ENCODE data around the gene TINAGL1.

The TINAGL1 gene

DNA sequence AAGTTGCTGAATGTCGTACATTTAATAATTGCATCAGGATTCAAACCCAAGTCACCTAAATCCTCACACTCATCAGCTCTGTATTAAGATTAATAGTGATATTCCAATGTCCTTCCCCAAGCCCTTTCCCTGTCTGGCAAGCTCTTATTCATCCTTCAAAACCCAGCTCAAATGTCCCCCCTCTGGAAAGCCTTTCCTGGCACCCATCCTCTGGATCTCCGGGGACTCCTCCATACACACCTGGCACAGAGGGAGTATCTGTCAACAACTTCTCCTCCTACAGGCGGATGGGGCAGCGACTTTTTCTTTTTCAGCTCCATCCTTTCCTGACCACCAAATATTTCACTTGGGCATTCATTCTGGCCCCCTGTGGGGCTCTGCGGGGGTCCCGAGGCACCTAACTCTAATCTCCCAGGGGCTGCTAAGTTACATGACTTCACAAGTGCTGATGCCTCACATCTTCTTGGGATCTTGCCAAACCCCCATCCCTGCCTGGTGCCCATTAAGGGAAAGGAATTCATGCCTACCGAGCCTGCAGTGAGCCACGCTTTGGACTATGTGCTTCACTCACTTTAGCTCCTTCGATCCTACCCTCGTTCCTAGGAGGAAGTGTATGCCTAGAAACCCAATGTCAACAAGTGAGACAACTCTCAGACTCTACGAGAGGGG, 15.2 kb downstream of the TINAGL1 start:
- DNase-seq (ENCODE audit: low spot score in 2 of 2) (no peak), ATAC-seq (replicated peaks; ENCODE audit: extremely low read depth, poor library complexity, severe bottlenecking) (no peak)
- Mint-ChIP-seq H3K4me3 (no peak overlapping the region), H3K27ac (ENCODE audit: low read depth) (no peak overlapping the region), H3K9me3 (no peaks in the 10 kb centered on the region), H3K36me3 (ENCODE audit: insufficient read depth) (no peaks in the 10 kb centered on the region), H3K4me1 (no peaks in the 10 kb centered on the region), H3K27me3 (peaks cover 35% of the 10 kb centered on the region)

DNA sequence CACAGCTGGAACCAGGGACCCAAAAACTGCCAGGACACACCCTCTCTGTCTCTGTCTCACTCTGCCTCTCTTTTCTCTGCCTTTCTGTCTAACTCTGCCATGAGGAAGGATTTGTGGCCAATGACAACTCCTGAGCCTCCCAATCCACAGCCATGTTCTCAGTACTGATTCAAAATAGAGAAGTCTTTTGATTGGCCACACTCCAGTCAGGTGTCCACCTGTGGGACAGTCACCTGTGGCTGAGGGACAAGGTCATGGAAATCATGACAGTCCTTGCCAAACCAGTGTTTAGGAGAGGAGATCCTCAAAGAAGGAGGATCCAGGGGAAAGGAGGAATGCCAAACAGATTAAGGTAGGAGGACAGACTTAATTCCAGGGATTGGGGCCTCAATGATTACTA, 15.8 kb downstream of the TINAGL1 start:
- Mint-ChIP-seq H3K27me3 (peaks cover 35% of the 10 kb centered on the region), H3K36me3 (ENCODE audit: insufficient read depth) (no peaks in the 10 kb centered on the region), H3K4me3 (no peak overlapping the region), H3K9me3 (no peaks in the 10 kb centered on the region), H3K4me1 (no peaks in the 10 kb centered on the region), H3K27ac (ENCODE audit: low read depth) (no peak overlapping the region)
- DNase-seq (ENCODE audit: low spot score in 2 of 2) (no peak), ATAC-seq (replicated peaks; ENCODE audit: extremely low read depth, poor library complexity, severe bottlenecking) (no peak)

DNA sequence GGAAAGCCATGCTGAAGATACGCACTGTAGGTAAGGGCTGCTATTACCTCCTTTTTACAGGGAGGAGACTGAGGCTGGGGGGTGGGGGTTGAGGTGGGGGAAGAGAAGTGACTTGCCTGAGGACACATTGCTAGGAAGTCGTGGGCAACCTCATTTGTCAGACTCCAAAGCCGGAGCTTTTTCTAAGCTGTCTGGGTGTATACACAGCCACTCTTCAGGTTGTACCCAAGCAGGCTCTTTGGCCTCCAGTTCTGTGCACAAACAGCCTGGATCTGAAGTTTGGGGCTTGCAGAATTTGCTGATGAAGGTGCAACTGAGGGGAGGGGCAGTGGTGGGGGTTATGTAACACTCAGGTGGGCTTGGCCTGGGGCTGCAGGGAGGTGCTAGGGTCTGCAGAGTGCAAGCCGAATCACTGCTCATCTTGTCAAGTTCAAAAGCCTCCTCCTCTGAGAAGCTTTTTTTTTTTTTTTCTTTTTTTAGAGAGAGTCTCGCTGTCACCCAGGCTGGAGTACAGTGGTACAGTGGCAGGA, 16.9 kb downstream of the TINAGL1 start:
- H3K4me1 Mint-ChIP-seq = no peaks in the 10 kb centered on the region
- no peak overlapping the region for H3K27ac Mint-ChIP-seq (ENCODE audit: low read depth)
- H3K9me3 Mint-ChIP-seq = no peaks in the 10 kb centered on the region
- H3K4me3 Mint-ChIP-seq = no peak overlapping the region
- H3K36me3 Mint-ChIP-seq (ENCODE audit: insufficient read depth) = no peaks in the 10 kb centered on the region
- ATAC-seq (replicated peaks; ENCODE audit: extremely low read depth, poor library complexity, severe bottlenecking) (no peak), DNase-seq (ENCODE audit: low spot score in 2 of 2) (no peak)
- peaks cover 30% of the 10 kb centered on the region for H3K27me3 Mint-ChIP-seq

DNA sequence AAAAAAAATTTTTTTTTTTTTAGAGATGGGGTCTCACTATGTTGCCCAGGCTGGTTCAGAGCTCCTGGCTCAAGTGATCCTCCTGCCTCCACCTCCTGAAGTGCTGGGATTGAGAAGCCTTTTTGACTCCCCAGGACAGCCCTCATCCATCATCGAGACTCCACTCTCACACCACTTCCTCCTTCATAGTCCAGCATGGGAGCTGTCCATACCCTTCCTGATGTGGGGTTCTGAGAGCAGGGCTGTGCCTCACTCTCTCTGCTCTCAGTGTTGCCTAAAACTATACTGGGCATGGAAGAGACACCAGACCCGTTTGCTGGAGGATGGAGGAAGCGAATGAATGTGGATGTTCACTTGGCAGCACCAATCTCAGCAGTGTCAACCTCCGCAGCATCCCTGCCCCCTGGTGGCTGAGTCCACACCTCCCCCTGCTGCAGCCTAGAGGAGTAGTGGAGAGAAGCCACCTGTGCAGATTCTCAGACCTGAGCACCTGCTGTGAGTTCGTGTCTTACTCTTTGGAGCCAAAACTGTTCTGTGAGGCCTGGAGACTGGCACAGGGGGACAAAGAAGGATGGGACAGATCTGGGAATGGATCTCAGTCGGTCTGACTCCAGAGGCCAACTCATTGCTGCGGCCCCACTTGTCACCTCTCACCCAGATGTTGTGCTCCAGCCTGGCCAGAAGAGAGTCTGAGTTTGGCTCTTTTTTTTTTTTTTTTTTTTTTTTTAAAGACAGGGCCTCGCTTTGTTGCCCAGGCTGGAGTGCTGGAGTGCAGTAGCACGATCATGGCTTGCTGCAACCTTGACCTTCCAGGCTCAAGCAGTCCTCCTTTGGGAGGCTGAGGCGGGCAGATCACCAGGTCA, 17.7 kb downstream of the TINAGL1 start:
- DNase-seq (ENCODE audit: low spot score in 2 of 2) (peak; percentile 47 to 58), ATAC-seq (replicated peaks; ENCODE audit: extremely low read depth, poor library complexity, severe bottlenecking) (peak; percentile 70)
- H3K4me1 Mint-ChIP-seq = no peaks in the 10 kb centered on the region
- no peaks in the 10 kb centered on the region for H3K36me3 Mint-ChIP-seq (ENCODE audit: insufficient read depth)
- H3K4me3 Mint-ChIP-seq = no peak overlapping the region
- H3K27ac Mint-ChIP-seq (ENCODE audit: low read depth) = no peak overlapping the region
- peaks cover 27% of the 10 kb centered on the region for H3K27me3 Mint-ChIP-seq
- no peaks in the 10 kb centered on the region for H3K9me3 Mint-ChIP-seq

GRCh38 chr1:31595836-31596736, 19.8 kb downstream of the TINAGL1 start:
- no peaks in the 10 kb centered on the region for H3K36me3 Mint-ChIP-seq (ENCODE audit: insufficient read depth)
- peaks cover 11% of the 10 kb centered on the region for H3K27me3 Mint-ChIP-seq
- H3K4me3 Mint-ChIP-seq = no peak overlapping the region
- DNase-seq (ENCODE audit: low spot score in 2 of 2) (no peak), ATAC-seq (replicated peaks; ENCODE audit: extremely low read depth, poor library complexity, severe bottlenecking) (no peak)
- H3K27ac Mint-ChIP-seq (ENCODE audit: low read depth) = no peak overlapping the region
- H3K9me3 Mint-ChIP-seq = no peaks in the 10 kb centered on the region
- no peaks in the 10 kb centered on the region for H3K4me1 Mint-ChIP-seq

- H3K4me1 Mint-ChIP-seq = no peaks in the 10 kb centered on the region
- DNase-seq (ENCODE audit: low spot score in 2 of 2) (no peak), ATAC-seq (replicated peaks; ENCODE audit: extremely low read depth, poor library complexity, severe bottlenecking) (no peak)
- no peak overlapping the region for H3K4me3 Mint-ChIP-seq
- H3K36me3 Mint-ChIP-seq (ENCODE audit: insufficient read depth) = no peaks in the 10 kb centered on the region
- H3K27ac Mint-ChIP-seq (ENCODE audit: low read depth) = no peak overlapping the region
- H3K27me3 Mint-ChIP-seq = peaks cover 5% of the 10 kb centered on the region
- no peaks in the 10 kb centered on the region for H3K9me3 Mint-ChIP-seq
Observed at GRCh38 chr1:31596737-31597097, 20.4 kb downstream of the TINAGL1 start.

DNA sequence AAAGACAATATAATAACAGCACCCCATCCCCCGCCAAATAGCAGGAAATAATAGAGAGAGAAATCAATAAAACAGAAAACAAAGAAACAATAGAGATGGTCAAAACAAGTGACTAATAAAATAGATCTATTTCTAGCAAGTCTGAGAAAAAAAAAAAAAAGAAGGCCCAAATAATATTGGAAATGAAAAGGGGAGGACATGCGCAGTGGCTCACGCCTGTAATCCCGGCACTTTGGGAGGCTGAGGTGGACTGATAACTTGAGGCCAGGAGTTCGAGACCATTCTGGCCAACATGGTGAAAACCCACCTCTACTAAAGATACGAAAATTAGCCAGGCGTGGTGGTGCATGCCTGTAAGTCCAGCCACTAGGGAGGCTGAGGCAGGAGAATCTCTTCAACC, 22.7 kb downstream of the TINAGL1 start:
- no peaks in the 10 kb centered on the region for H3K27me3 Mint-ChIP-seq
- H3K4me3 Mint-ChIP-seq = no peak overlapping the region
- H3K27ac Mint-ChIP-seq (ENCODE audit: low read depth) = peak overlapping the region; percentile 43
- no peaks in the 10 kb centered on the region for H3K9me3 Mint-ChIP-seq
- DNase-seq (ENCODE audit: low spot score in 2 of 2) = no peak
- H3K4me1 Mint-ChIP-seq = no peaks in the 10 kb centered on the region
- ATAC-seq (replicated peaks; ENCODE audit: extremely low read depth, poor library complexity, severe bottlenecking) = no peak
- H3K36me3 Mint-ChIP-seq (ENCODE audit: insufficient read depth) = no peaks in the 10 kb centered on the region

DNA sequence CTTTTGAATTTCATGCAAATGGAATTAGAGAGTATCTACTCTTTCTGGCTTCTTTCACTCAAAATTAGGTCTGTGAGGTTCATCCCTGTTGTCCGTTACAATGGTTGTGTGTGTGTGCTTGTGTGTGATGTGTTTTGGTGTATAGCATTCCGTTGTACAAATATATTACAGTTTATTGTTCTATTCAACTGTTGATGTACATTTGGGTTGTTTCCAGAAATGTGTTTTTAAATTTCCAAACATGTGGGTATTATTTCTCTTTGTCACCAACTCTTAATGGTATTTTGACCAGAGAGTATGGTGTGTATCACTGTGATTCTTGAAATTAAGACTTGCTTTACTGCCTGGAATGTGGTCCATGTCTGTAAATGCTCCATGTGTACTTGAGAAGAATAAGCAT, 24.3 kb downstream of the TINAGL1 start:
- H3K4me3 Mint-ChIP-seq = no peak overlapping the region
- ATAC-seq (replicated peaks; ENCODE audit: extremely low read depth, poor library complexity, severe bottlenecking) (no peak), DNase-seq (ENCODE audit: low spot score in 2 of 2) (no peak)
- H3K27ac Mint-ChIP-seq (ENCODE audit: low read depth) = no peak overlapping the region
- H3K36me3 Mint-ChIP-seq (ENCODE audit: insufficient read depth) = no peaks in the 10 kb centered on the region
- no peaks in the 10 kb centered on the region for H3K9me3 Mint-ChIP-seq
- no peaks in the 10 kb centered on the region for H3K27me3 Mint-ChIP-seq
- no peaks in the 10 kb centered on the region for H3K4me1 Mint-ChIP-seq

DNA sequence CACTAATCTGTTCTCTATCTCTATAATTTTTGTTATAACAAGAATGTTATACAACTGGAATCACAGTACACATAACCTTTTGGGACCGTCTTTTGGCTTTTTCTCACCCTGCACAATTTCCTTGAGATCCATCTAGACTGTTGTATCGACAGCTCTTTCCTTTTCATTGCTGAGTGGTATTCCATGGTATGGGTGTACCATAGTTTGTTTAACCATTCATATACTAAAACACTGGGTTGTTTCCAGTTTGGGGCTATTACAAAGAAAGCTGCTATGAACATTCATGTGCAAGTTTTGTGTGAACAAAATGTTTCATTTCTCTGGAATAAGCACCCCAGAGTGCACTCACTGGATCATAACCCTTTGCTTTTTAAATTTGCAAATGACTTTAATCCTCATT, 25.8 kb downstream of the TINAGL1 start:
- no peaks in the 10 kb centered on the region for H3K4me1 Mint-ChIP-seq
- no peaks in the 10 kb centered on the region for H3K36me3 Mint-ChIP-seq (ENCODE audit: insufficient read depth)
- no peak overlapping the region for H3K27ac Mint-ChIP-seq (ENCODE audit: low read depth)
- no peaks in the 10 kb centered on the region for H3K9me3 Mint-ChIP-seq
- H3K4me3 Mint-ChIP-seq = no peak overlapping the region
- DNase-seq (ENCODE audit: low spot score in 2 of 2) (no peak), ATAC-seq (replicated peaks; ENCODE audit: extremely low read depth, poor library complexity, severe bottlenecking) (no peak)
- H3K27me3 Mint-ChIP-seq = no peaks in the 10 kb centered on the region

GRCh38 chr1:31605908-31606427, 29.7 kb downstream of the TINAGL1 start:
- Mint-ChIP-seq H3K4me1 (no peaks in the 10 kb centered on the region), H3K27ac (ENCODE audit: low read depth) (no peak overlapping the region), H3K36me3 (ENCODE audit: insufficient read depth) (no peaks in the 10 kb centered on the region), H3K27me3 (peaks cover 8% of the 10 kb centered on the region), H3K4me3 (no peak overlapping the region), H3K9me3 (no peaks in the 10 kb centered on the region)
- no peak for ATAC-seq (replicated peaks; ENCODE audit: extremely low read depth, poor library complexity, severe bottlenecking)
- DNase-seq (ENCODE audit: low spot score in 2 of 2) = no peak

- Mint-ChIP-seq H3K36me3 (ENCODE audit: insufficient read depth) (no peaks in the 10 kb centered on the region), H3K27me3 (peaks cover 8% of the 10 kb centered on the region), H3K9me3 (no peaks in the 10 kb centered on the region), H3K4me1 (no peaks in the 10 kb centered on the region), H3K4me3 (no peak overlapping the region), H3K27ac (ENCODE audit: low read depth) (no peak overlapping the region)
- DNase-seq (ENCODE audit: low spot score in 2 of 2) (no peak), ATAC-seq (replicated peaks; ENCODE audit: extremely low read depth, poor library complexity, severe bottlenecking) (no peak)
Observed at GRCh38 chr1:31607360-31607759, 31.0 kb downstream of the TINAGL1 start.

DNA sequence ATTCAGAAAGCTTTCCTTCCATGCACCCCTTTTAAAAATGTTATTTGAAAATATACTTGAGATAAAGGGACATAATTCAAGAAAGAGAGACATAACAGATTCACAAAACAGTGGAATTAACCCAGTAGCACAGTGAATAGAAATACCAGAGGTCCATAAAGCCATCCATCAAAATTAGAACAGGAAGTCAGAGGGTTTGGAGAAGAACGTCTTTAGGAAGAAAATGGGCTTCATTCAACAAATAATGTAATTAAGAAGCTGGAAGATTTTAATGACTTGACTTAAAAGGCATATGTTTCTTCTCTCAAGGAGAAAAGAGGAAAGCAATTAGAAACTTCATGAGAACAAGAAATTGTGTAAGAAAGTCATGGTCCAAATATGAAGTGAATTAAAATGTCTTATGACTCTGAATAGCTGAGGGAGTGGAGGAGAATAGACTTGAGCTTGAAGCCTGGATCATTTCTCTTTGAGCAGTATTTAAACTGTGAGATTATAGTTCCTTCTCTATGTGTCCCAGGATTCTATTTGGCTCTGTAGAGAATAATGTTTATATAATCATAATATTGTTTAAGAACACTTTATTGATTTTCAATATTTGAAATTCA, 33.3 kb downstream of the TINAGL1 start:
- no peak for ATAC-seq (replicated peaks; ENCODE audit: extremely low read depth, poor library complexity, severe bottlenecking)
- no peak for DNase-seq (ENCODE audit: low spot score in 2 of 2)
- Mint-ChIP-seq H3K4me1 (no peaks in the 10 kb centered on the region), H3K36me3 (ENCODE audit: insufficient read depth) (no peaks in the 10 kb centered on the region), H3K4me3 (no peak overlapping the region), H3K9me3 (no peaks in the 10 kb centered on the region), H3K27ac (ENCODE audit: low read depth) (no peak overlapping the region), H3K27me3 (peaks cover 8% of the 10 kb centered on the region)
